ENCODE data around the gene TRPV5. TPM values are rescaled to one million over a fixed set of nuclear protein-coding genes. Genes with fewer than 3 reads are reported as not detected.
A peak's percentile ranks its signal among the peaks of the same experiment; 100 is the strongest.

Gene TRPV5
- total and polyA plus RNA-seq, 2 experiments from 2014 or later: not detected

GRCh38 chr7:142959202-142959601, 25.7 kb upstream of the TRPV5 start:
- no peak for DNase-seq (ENCODE audit: low spot score)
- no peak overlapping the region for H3K27ac ChIP-seq
- no peaks in the 10 kb centered on the region for H3K27me3 ChIP-seq

GRCh38 chr7:142957723-142958122, 24.2 kb upstream of the TRPV5 start:
- Histone ChIP-seq H3K9me3 (ENCODE audit: low read depth) (no peaks in the 10 kb centered on the region), H3K4me1 (ENCODE audit: insufficient read depth) (peaks cover 20% of the 10 kb centered on the region), H3K27me3 (no peaks in the 10 kb centered on the region), H3K9me2 (replicated peaks; ENCODE audit: insufficient read depth) (no peaks in the 10 kb centered on the region), H3K36me3 (replicated peaks; ENCODE audit: insufficient read depth, low read depth) (no peaks in the 10 kb centered on the region), H3K27ac (peak overlapping the region; percentile 78), H3K79me2 (no peaks in the 10 kb centered on the region), H4K20me1 (ENCODE audit: insufficient read depth, poor library complexity, severe bottlenecking) (no peaks in the 10 kb centered on the region), H3K4me3 (no peak overlapping the region), H3K4me2 (peak overlapping the region; percentile 38), H2AFZ (no peak overlapping the region)
- WGBS (ENCODE audit: low lambda C conversion rate, missing lambda C conversion rate): 49% methylated on average over 8 of the region's 8 CpGs
- no peak for TF ChIP-seq CTCF (IDR thresholded peaks at IDR 0.05; ENCODE audit: poor library complexity)
- TF ChIP-seq EZH2phosphoT487 (IDR thresholded peaks at IDR 0.05; ENCODE audit: low read depth, severe bottlenecking, unreplicated experiment): no peak
- no peak for TF ChIP-seq EZH2 (IDR thresholded peaks at IDR 0.05; ENCODE audit: borderline replicate concordance)
- DNase-seq (ENCODE audit: low spot score): peak; percentile 33

More at GRCh38 chr7:142959202-142959601, 25.7 kb upstream of the TRPV5 start:
- no peaks in the 10 kb centered on the region for H3K36me3 ChIP-seq (replicated peaks; ENCODE audit: insufficient read depth, low read depth)
- no peaks in the 10 kb centered on the region for H3K79me2 ChIP-seq
- H3K4me3 ChIP-seq: no peak overlapping the region
- peaks cover 20% of the 10 kb centered on the region for H3K4me1 ChIP-seq (ENCODE audit: insufficient read depth)
- H3K9me2 ChIP-seq (replicated peaks; ENCODE audit: insufficient read depth): no peaks in the 10 kb centered on the region
- TF ChIP-seq EZH2 (IDR thresholded peaks at IDR 0.05; ENCODE audit: borderline replicate concordance): no peak
- TF ChIP-seq CTCF (IDR thresholded peaks at IDR 0.05; ENCODE audit: poor library complexity): no peak
- TF ChIP-seq EZH2phosphoT487 (IDR thresholded peaks at IDR 0.05; ENCODE audit: low read depth, severe bottlenecking, unreplicated experiment): no peak
- H3K4me2 ChIP-seq: no peak overlapping the region
- H4K20me1 ChIP-seq (ENCODE audit: insufficient read depth, poor library complexity, severe bottlenecking): no peaks in the 10 kb centered on the region
- no peaks in the 10 kb centered on the region for H3K9me3 ChIP-seq (ENCODE audit: low read depth)
- no peak overlapping the region for H2AFZ ChIP-seq

- DNase-seq (ENCODE audit: low spot score): peak; percentile 77
- Histone ChIP-seq H3K27ac (peak overlapping the region; percentile 84), H3K9me2 (replicated peaks; ENCODE audit: insufficient read depth) (no peaks in the 10 kb centered on the region), H3K4me3 (no peak overlapping the region), H3K4me1 (ENCODE audit: insufficient read depth) (peaks cover 17% of the 10 kb centered on the region), H3K4me2 (peak overlapping the region; percentile 38), H4K20me1 (ENCODE audit: insufficient read depth, poor library complexity, severe bottlenecking) (no peaks in the 10 kb centered on the region), H3K27me3 (no peaks in the 10 kb centered on the region), H2AFZ (no peak overlapping the region), H3K36me3 (replicated peaks; ENCODE audit: insufficient read depth, low read depth) (no peaks in the 10 kb centered on the region), H3K79me2 (no peaks in the 10 kb centered on the region), H3K9me3 (ENCODE audit: low read depth) (no peaks in the 10 kb centered on the region)
- WGBS (ENCODE audit: low lambda C conversion rate, missing lambda C conversion rate): 4% methylated on average over 3 of the region's 3 CpGs
- TF ChIP-seq EZH2phosphoT487 (IDR thresholded peaks at IDR 0.05; ENCODE audit: low read depth, severe bottlenecking, unreplicated experiment) (no peak), CTCF (IDR thresholded peaks at IDR 0.05; ENCODE audit: poor library complexity) (no peak), EZH2 (IDR thresholded peaks at IDR 0.05; ENCODE audit: borderline replicate concordance) (no peak)
Observed at GRCh38 chr7:142956951-142957623, 23.5 kb upstream of the TRPV5 start.

Data from hepatocyte (in vitro differentiated cells).